Keratinocyte (primary cell): ENCODE measurements around the gene ABAT.
"Not testable (repeated sequence)": the region's sequence is repeated elsewhere in the genome, so short reads cannot be mapped to it uniquely, and the experiment has no call there.

Experiments used
- CTCF ChIP-seq, 3 experiments: IDR thresholded peaks in 1 of 3; conservative IDR thresholded peaks in 1 of 3; optimal IDR thresholded peaks in 1 of 3; 2 replicates in 2 of 3; 3 replicates in 1 of 3; pipeline versions ENCODE3 to v1.5.1; 2011; ENCODE audit warnings: low read length in 3 of 3, mild to moderate bottlenecking in 3 of 3, moderate library complexity in 2 of 3, control low read depth in 1 of 3, inconsistent platforms in 1 of 3; ENCODE audit not compliant: insufficient read depth in 2 of 3; ENCODE audit errors: extremely low read depth in 1 of 3
- EZH2 ChIP-seq: IDR thresholded peaks from one replicate; pipeline ENCODE4 v1.6.1; 2012; ENCODE audit warnings: inconsistent platforms, mild to moderate bottlenecking, low read length, moderate library complexity

GRCh38 chr16:8651958-8652357, 22.5 kb upstream of the ABAT start:
- TF ChIP-seq CTCF (optimal IDR thresholded peaks at IDR 0.05 in 1 of 3, IDR thresholded peaks at IDR 0.05 in 1 of 3, conservative IDR thresholded peaks at IDR 0.05 in 1 of 3; ENCODE audit: extremely low read depth in 1 of 3, insufficient read depth in 2 of 3, low read length in 3 of 3): peak; percentile 22 to 48 (median 24)
- TF ChIP-seq EZH2: not testable (repeated sequence)
